GM19193 (cell line): ENCODE data around the gene NOL12.

Experiments
- POLR2A ChIP-seq: IDR thresholded peaks from 4 replicates; pipeline ENCODE4 v1.6.1; 2011; ENCODE audit not compliant: insufficient read depth, insufficient read length; ENCODE audit errors: extremely low read depth

The NOL12 gene

GRCh38 chr22:37692627-37693285 is 6.6 kb downstream of the NOL12 start:
- no peak for TF ChIP-seq POLR2A

- no peak for TF ChIP-seq POLR2A
Measured at GRCh38 chr22:37696657-37697537, 10.8 kb downstream of the NOL12 start, which contains the start of gene TRIOBP. TSS of gene TRIOBP (plus strand) at chr22:37697048. CDS start at chr22:37701366, 4,318 bp downstream.

GRCh38 chr22:37697538-37697835 is 11.3 kb downstream of the NOL12 start:
- no peak for TF ChIP-seq POLR2A

GRCh38 chr22:37701141-37701786 is 15.1 kb downstream of the NOL12 start:
- no peak for TF ChIP-seq POLR2A

GRCh38 chr22:37703906-37704305 is 17.8 kb downstream of the NOL12 start:
- no peak for TF ChIP-seq POLR2A

GRCh38 chr22:37704645-37705044 is 18.5 kb downstream of the NOL12 start:
- TF ChIP-seq POLR2A, result no peak

- TF ChIP-seq POLR2A, result no peak
Measured at GRCh38 chr22:37705205-37705604, 19.1 kb downstream of the NOL12 start.

- TF ChIP-seq POLR2A, result no peak
Measured at GRCh38 chr22:37708580-37709444, 22.7 kb downstream of the NOL12 start.

GRCh38 chr22:37709445-37709765 is 23.3 kb downstream of the NOL12 start:
- no peak for TF ChIP-seq POLR2A

- TF ChIP-seq POLR2A, result no peak
Measured at GRCh38 chr22:37710675-37711074, 24.5 kb downstream of the NOL12 start.

- TF ChIP-seq POLR2A, result no peak
Measured at GRCh38 chr22:37711490-37711889, 25.3 kb downstream of the NOL12 start.

GRCh38 chr22:37713761-37714160 is 27.6 kb downstream of the NOL12 start:
- TF ChIP-seq POLR2A, result no peak

- TF ChIP-seq POLR2A, result no peak
Measured at GRCh38 chr22:37714634-37715033, 28.5 kb downstream of the NOL12 start.

GRCh38 chr22:37715760-37716159 is 29.6 kb downstream of the NOL12 start:
- TF ChIP-seq POLR2A, result no peak

- TF ChIP-seq POLR2A, result no peak
Measured at GRCh38 chr22:37716708-37717107, 30.6 kb downstream of the NOL12 start.
